BLaER1 treated with 17β-estradiol and CSF1 and Interleukin-3, amounts not matched to agents 10 nM and 100 nM (cell line): Measurements from ENCODE around the gene TPM1.

Experiments used
- H3K27ac ChIP-seq, 11 experiments: shearing (Covaris generic); formaldehyde crosslinking; 2 replicates each; pipeline ENCODE4 v1.8.1; 2022
- H3K27me3 ChIP-seq, 11 experiments: shearing (Covaris generic); formaldehyde crosslinking; 2 replicates each; pipeline ENCODE4 v1.8.1; 2022
- H3K36me3 ChIP-seq, 11 experiments: shearing (Covaris generic); formaldehyde crosslinking; 2 replicates each; pipeline ENCODE4 v1.8.1; 2022
- H3K4me1 ChIP-seq, 10 experiments: shearing (Covaris generic); formaldehyde crosslinking; 2 replicates each; pipeline ENCODE4 v1.8.1; 2022
- H3K4me2 ChIP-seq, 11 experiments: shearing (Covaris generic); formaldehyde crosslinking; 2 replicates each; pipeline ENCODE4 v1.8.1; 2022
- H3K4me3 ChIP-seq, 10 experiments: shearing (Covaris generic); formaldehyde crosslinking; 2 replicates each; pipeline ENCODE4 v1.8.1; 2022
- H3K9ac ChIP-seq, 11 experiments: shearing (Covaris generic); formaldehyde crosslinking; 2 replicates each; pipeline ENCODE4 v1.8.1; 2022
- H3K9me3 ChIP-seq, 11 experiments: shearing (Covaris generic); formaldehyde crosslinking; replicated peaks in 1 of 11; 2 replicates each; pipeline ENCODE4 v1.8.1; 2022
- H4K20me1 ChIP-seq, 11 experiments: shearing (Covaris generic); formaldehyde crosslinking; 2 replicates each; pipeline ENCODE4 v1.8.1; 2022
- Cebpa-rat ChIP-seq, 11 experiments: shearing (Covaris generic); IDR thresholded peaks; 2 replicates each; pipeline ENCODE4 v1.8.1; 2022

TPM1 gene

DNA sequence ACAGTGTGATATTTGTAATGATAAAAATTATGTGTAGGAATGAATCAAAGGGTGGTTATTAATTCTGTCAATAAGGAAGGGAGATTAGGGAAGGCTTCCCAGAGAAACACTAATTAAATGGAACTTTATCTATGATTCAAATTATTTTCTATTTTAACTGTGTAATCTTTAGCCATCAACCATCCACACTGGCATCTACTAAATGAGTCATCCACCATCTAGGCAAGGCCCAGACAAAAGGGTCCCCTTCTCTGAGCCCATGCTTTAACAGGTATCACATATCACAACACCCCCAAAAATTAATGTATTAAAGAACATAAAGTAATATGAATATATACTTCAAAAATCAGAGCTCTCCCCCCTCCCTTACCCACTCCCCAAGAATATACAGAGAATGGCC is 19.9 kb upstream of the TPM1 start:
- H3K4me3 ChIP-seq: no peak overlapping the region
- peaks cover 0 to 9% (median 3%) of the 10 kb centered on the region in 10 experiments; a peak in 6 of 20 replicates for H3K4me1 ChIP-seq
- H3K9me3 ChIP-seq: no peaks in the 10 kb centered on the region
- no peak overlapping the region for H3K27ac ChIP-seq
- no peak for TF ChIP-seq Cebpa-rat (IDR thresholded peaks at IDR 0.05)
- no peaks in the 10 kb centered on the region for H3K36me3 ChIP-seq
- no peak overlapping the region for H3K9ac ChIP-seq
- no peaks in the 10 kb centered on the region for H3K27me3 ChIP-seq
- no peaks in the 10 kb centered on the region for H4K20me1 ChIP-seq
- H3K4me2 ChIP-seq: no peak overlapping the region

- H3K27me3 ChIP-seq: no peaks in the 10 kb centered on the region
- H3K27ac ChIP-seq: no peak overlapping the region
- H3K4me3 ChIP-seq: no peak overlapping the region
- no peaks in the 10 kb centered on the region for H4K20me1 ChIP-seq
- peaks cover 0 to 7% (median 3%) of the 10 kb centered on the region in 10 experiments; a peak in 6 of 20 replicates for H3K4me1 ChIP-seq
- no peak overlapping the region for H3K9ac ChIP-seq
- no peaks in the 10 kb centered on the region for H3K36me3 ChIP-seq
- TF ChIP-seq Cebpa-rat (IDR thresholded peaks at IDR 0.05): no peak
- H3K4me2 ChIP-seq: no peak overlapping the region
- no peaks in the 10 kb centered on the region for H3K9me3 ChIP-seq
Measured at GRCh38 chr15:63023351-63023945, 19.1 kb upstream of the TPM1 start.

DNA sequence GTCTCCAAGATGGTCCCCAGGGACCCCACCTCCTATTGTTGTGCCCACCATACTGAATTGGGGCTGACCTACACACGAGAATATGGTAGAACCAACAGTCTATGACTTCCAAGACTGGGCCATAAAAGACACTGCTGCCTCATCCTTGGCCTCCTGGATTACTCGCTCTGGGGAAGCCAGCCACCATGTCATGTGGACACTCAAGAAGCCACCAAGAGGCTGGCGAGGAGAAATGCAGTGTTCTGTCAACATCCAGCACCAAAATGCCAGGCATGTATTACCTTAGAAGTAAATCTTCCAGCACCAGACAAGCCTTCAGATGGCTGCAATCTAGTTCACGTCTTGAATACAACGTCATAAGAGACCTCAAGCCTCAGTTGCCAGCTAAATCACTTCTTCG is 17.1 kb upstream of the TPM1 start:
- no peaks in the 10 kb centered on the region for H3K36me3 ChIP-seq
- H3K27ac ChIP-seq: no peak overlapping the region
- TF ChIP-seq Cebpa-rat (IDR thresholded peaks at IDR 0.05): no peak
- no peak overlapping the region for H3K4me2 ChIP-seq
- H3K9ac ChIP-seq: no peak overlapping the region
- H3K4me1 ChIP-seq: peaks cover 0 to 9% (median 0%) of the 10 kb centered on the region in 10 experiments; a peak in 2 of 20 replicates
- H4K20me1 ChIP-seq: no peaks in the 10 kb centered on the region
- no peak overlapping the region for H3K4me3 ChIP-seq
- no peaks in the 10 kb centered on the region for H3K27me3 ChIP-seq
- H3K9me3 ChIP-seq: no peaks in the 10 kb centered on the region

GRCh38 chr15:63027646-63028045 is 14.9 kb upstream of the TPM1 start:
- Histone ChIP-seq H3K36me3 (no peaks in the 10 kb centered on the region), H3K9ac (no peak overlapping the region), H3K4me1 (peaks cover 0 to 9% (median 0%) of the 10 kb centered on the region in 10 experiments; a peak in 2 of 20 replicates), H3K27me3 (no peaks in the 10 kb centered on the region), H4K20me1 (no peaks in the 10 kb centered on the region), H3K27ac (no peak overlapping the region), H3K9me3 (no peaks in the 10 kb centered on the region), H3K4me3 (no peak overlapping the region), H3K4me2 (no peak overlapping the region)
- no peak for TF ChIP-seq Cebpa-rat (IDR thresholded peaks at IDR 0.05)

- Histone ChIP-seq H3K36me3 (no peaks in the 10 kb centered on the region), H3K9ac (no peak overlapping the region), H3K27ac (no peak overlapping the region), H3K4me2 (no peak overlapping the region), H3K27me3 (no peaks in the 10 kb centered on the region), H3K4me1 (peaks cover 0 to 9% (median 0%) of the 10 kb centered on the region in 10 experiments; a peak in 2 of 20 replicates), H3K4me3 (no peak overlapping the region), H4K20me1 (no peaks in the 10 kb centered on the region), H3K9me3 (no peaks in the 10 kb centered on the region)
- TF ChIP-seq Cebpa-rat (IDR thresholded peaks at IDR 0.05): no peak
Measured at GRCh38 chr15:63028442-63029110, 14.0 kb upstream of the TPM1 start.

- no peak for TF ChIP-seq Cebpa-rat (IDR thresholded peaks at IDR 0.05)
- Histone ChIP-seq H3K9ac (no peak overlapping the region), H4K20me1 (no peaks in the 10 kb centered on the region), H3K27me3 (no peaks in the 10 kb centered on the region), H3K4me3 (no peak overlapping the region), H3K9me3 (no peaks in the 10 kb centered on the region), H3K36me3 (no peaks in the 10 kb centered on the region), H3K4me2 (peak overlapping the region in 2 of 11 experiments; percentile 6 to 18; a peak in 2 of 22 replicates), H3K4me1 (peaks cover 0 to 9% (median 0%) of the 10 kb centered on the region in 10 experiments; a peak in 2 of 20 replicates), H3K27ac (no peak overlapping the region)
Measured at GRCh38 chr15:63029676-63030075, 12.9 kb upstream of the TPM1 start.

DNA sequence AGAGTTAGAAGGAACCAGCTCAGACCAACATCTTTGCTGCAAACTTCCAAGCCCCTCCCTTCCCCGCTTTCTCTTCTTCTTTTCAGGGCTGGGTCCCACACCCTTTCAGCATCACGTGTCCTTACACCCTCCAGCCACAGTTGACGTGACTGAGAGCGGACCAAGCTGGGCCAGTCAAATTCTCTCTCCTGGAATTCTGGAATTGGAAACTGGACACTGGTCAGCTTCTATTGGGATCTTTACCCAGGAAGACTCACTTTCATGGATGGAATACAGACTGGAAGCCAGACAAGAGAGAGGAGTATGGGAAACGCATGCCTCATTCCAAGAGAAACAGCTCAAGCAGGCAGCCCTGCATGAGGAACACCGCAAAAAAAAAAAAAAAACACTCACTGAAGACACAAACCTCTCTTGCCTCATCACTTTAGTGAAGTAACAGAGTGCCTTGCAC is 12.4 kb upstream of the TPM1 start:
- H3K36me3 ChIP-seq: no peaks in the 10 kb centered on the region
- H3K4me1 ChIP-seq: peaks cover 0 to 9% (median 0%) of the 10 kb centered on the region in 10 experiments; a peak in 2 of 20 replicates
- no peaks in the 10 kb centered on the region for H3K27me3 ChIP-seq
- no peak overlapping the region for H3K27ac ChIP-seq
- no peak overlapping the region for H3K9ac ChIP-seq
- no peaks in the 10 kb centered on the region for H4K20me1 ChIP-seq
- TF ChIP-seq Cebpa-rat (IDR thresholded peaks at IDR 0.05): no peak
- no peaks in the 10 kb centered on the region for H3K9me3 ChIP-seq
- H3K4me2 ChIP-seq: peak overlapping the region in 2 of 11 experiments; percentile 6 to 18; a peak in 2 of 22 replicates
- H3K4me3 ChIP-seq: no peak overlapping the region

GRCh38 chr15:63034578-63034977 is 8.0 kb upstream of the TPM1 start:
- H3K9me3 ChIP-seq: no peaks in the 10 kb centered on the region; a peak in 1 of 22 replicates
- TF ChIP-seq Cebpa-rat (IDR thresholded peaks at IDR 0.05): no peak
- no peak overlapping the region for H3K9ac ChIP-seq
- H3K4me3 ChIP-seq: no peak overlapping the region
- peaks cover 0 to 8% (median 1%) of the 10 kb centered on the region in 11 experiments; a peak in 8 of 22 replicates for H3K27me3 ChIP-seq
- peaks cover 0 to 7% (median 0%) of the 10 kb centered on the region in 10 experiments; a peak in 2 of 20 replicates for H3K4me1 ChIP-seq
- no peak overlapping the region for H3K27ac ChIP-seq
- H3K4me2 ChIP-seq: no peak overlapping the region
- H3K36me3 ChIP-seq: no peaks in the 10 kb centered on the region
- H4K20me1 ChIP-seq: no peaks in the 10 kb centered on the region

DNA sequence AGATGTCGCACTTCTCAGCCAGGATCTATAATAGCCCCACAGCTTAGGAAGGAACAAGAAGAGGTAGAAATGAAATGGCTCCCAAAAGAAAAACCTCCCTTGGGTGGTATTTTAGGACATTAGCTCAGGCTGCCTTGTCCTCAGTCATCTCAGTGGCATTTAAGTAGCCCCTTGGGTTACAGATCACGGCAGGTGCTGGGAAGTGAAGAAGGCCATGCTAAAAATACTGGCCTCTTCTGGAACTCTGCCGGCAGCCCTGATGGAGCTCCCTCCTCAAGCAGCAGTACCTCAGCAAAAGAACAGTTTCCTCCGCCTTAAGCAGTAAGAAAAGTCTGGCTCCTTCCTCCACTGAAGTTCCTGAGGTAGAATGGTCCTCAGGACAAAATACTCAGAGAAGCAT is 7.3 kb upstream of the TPM1 start:
- Histone ChIP-seq H4K20me1 (no peaks in the 10 kb centered on the region), H3K36me3 (no peaks in the 10 kb centered on the region), H3K4me1 (peaks cover 0 to under 1% (median 0%) of the 10 kb centered on the region in 10 experiments; a peak in 2 of 20 replicates), H3K27me3 (peaks cover 0 to 14% (median 8%) of the 10 kb centered on the region in 11 experiments; a peak in 19 of 22 replicates), H3K4me2 (no peak overlapping the region), H3K27ac (no peak overlapping the region), H3K9ac (no peak overlapping the region), H3K9me3 (no peaks in the 10 kb centered on the region; a peak in 1 of 22 replicates), H3K4me3 (no peak overlapping the region)
- no peak for TF ChIP-seq Cebpa-rat (IDR thresholded peaks at IDR 0.05)
